ENCODE results near the gene CPT1A. TPM values are rescaled to one million over a fixed set of nuclear protein-coding genes. Genes with fewer than 3 reads are reported as not detected.

CPT1A gene
- total RNA-seq, 1 experiment from 2014 or later: 36.3 TPM

DNA sequence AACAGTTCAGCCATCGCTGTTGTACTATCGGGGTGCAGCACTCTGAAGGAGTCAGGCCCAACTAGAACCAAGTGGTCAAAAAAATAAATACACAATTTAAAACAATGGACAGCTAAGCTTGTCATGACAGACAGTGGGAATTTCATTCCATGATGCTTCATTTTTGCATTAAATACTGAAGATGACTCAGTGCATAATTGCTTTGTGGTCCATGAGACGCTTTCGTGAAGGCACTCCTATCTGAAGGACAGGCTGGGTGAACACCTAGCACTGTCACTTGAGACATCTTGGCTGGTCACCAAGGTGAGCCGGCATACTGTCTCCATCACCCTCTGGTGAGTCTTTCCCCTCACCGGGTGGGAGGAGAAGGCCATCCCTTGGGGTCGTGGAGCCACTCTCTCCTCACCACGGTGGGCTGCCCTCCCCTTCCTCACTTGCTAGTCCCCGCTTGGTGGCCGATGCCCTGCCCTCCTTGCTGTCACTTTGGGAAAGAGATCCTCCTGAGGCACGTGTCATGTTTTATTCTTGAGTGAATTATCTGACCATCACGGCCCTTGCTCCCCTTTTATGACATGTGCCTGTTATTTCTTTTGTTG lies 85.4 kb downstream of the CPT1A start:
- TF ChIP-seq, protein P1, sequence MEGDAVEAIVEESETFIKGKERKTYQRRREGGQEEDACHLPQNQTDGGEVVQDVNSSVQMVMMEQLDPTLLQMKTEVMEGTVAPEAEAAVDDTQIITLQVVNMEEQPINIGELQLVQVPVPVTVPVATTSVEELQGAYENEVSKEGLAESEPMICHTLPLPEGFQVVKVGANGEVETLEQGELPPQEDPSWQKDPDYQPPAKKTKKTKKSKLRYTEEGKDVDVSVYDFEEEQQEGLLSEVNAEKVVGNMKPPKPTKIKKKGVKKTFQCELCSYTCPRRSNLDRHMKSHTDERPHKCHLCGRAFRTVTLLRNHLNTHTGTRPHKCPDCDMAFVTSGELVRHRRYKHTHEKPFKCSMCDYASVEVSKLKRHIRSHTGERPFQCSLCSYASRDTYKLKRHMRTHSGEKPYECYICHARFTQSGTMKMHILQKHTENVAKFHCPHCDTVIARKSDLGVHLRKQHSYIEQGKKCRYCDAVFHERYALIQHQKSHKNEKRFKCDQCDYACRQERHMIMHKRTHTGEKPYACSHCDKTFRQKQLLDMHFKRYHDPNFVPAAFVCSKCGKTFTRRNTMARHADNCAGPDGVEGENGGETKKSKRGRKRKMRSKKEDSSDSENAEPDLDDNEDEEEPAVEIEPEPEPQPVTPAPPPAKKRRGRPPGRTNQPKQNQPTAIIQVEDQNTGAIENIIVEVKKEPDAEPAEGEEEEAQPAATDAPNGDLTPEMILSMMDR (conservative IDR thresholded peaks at IDR 0.05): no peak
- TF ChIP-seq EZH2 (IDR thresholded peaks at IDR 0.05; ENCODE audit: low read depth): no peak
- intact Hi-C loops (cut with micrococcal nuclease; ENCODE audit: unreplicated experiment): no loop called here
- BruUV-seq (replicated peaks): no TSS peak
- Histone ChIP-seq H3K36me3 (ENCODE audit: low read depth) (no peaks in the 10 kb centered on the region; the same call in 1 of the 2 replicates), H3K4me1 (replicated peaks; ENCODE audit: insufficient read depth) (no peaks in the 10 kb centered on the region), H3F3A (ENCODE audit: insufficient read depth, low read depth) (peaks cover 7% of the 10 kb centered on the region; the same call in 1 of the 2 replicates), H3K27me3 (ENCODE audit: insufficient read depth, low read depth) (no peaks in the 10 kb centered on the region), H3K9me2 (ENCODE audit: insufficient read depth) (no peaks in the 10 kb centered on the region), H3K27ac (no peak overlapping the region), H3K4me2 (no peak overlapping the region), H3K4me3 (no peak overlapping the region), H3K79me2 (ENCODE audit: low read depth) (no peaks in the 10 kb centered on the region), H2AFZ (no peak overlapping the region), H3K9me3 (ENCODE audit: insufficient read depth, low read depth) (no peaks in the 10 kb centered on the region), H4K20me1 (ENCODE audit: insufficient read depth) (no peaks in the 10 kb centered on the region)
- ChIA-PET POLR2A (ENCODE audit: unreplicated experiment) (no interaction called here), CTCF (no interaction called here)
- DNase-seq: no peak

DNA sequence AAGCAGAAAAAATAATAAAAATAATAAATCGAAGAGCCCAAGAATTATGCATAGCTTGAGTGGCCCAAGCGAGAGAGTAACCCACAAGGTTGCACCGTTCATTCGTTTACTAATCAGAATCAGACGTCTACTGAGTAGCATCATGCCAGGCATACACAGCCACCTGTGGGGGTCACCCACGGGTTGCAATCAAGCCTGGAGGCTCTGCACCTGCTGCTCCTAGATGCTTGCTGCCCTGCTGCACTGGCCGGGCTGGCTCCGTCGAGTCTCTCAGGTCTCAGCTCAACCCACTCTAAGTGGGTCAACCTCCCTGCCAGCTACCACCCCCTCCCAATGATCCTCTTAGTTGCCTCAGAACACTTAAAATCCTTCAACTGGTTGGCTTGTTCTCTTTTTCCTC lies 88.4 kb downstream of the CPT1A start:
- POLR2A ChIA-PET (ENCODE audit: unreplicated experiment): no interaction called here
- DNase-seq: no peak

DNA sequence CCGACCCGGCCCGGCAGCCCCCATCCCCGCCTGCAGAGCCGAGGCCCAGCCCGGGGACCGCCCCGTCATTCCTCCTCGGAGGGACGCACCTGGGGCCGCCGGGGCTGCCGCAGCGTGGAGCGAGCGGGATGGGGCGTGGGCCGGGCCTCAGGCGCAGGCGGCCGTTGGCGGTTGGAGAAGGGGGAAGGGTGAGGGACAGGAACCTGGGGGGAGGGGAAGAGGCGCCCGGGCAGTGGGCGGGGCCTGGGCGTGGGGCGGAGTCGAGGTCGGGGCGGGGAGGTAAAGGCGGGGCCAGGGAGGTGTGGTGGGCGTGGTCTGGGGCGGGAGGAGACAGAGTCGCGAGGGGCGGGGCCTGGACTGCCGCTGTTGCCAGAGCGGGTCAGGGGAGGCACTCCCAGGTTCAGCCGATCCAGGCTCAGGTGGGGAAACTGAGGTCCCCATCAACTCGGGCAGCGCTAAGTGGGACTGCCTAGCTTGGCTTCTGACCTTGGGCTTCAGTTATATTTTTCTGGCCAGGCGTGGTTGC lies 90.3 kb downstream of the CPT1A start, which contains the start of gene TESMIN:
TESMIN (minus strand) TSS at position 190 of the 526 bp plus-strand sequence. CDS start 860 bp downstream, outside the sequence.
- no TSS peak for BruUV-seq (replicated peaks)

More for the DNA sequence above, 88.4 kb downstream of the CPT1A start:
- no peaks in the 10 kb centered on the region for H3K36me3 ChIP-seq (ENCODE audit: low read depth)
- no peaks in the 10 kb centered on the region for H3K27me3 ChIP-seq (ENCODE audit: insufficient read depth, low read depth)
- no peak overlapping the region for H3K4me2 ChIP-seq
- no peak overlapping the region for H2AFZ ChIP-seq
- TF ChIP-seq EZH2 (IDR thresholded peaks at IDR 0.05; ENCODE audit: low read depth): no peak
- TF ChIP-seq, protein P1 (conservative IDR thresholded peaks at IDR 0.05): no peak
- peaks cover 24% of the 10 kb centered on the region; the same call in 1 of the 2 replicates for H3F3A ChIP-seq (ENCODE audit: insufficient read depth, low read depth)
- H4K20me1 ChIP-seq (ENCODE audit: insufficient read depth): no peaks in the 10 kb centered on the region
- no TSS peak for BruUV-seq (replicated peaks)
- CTCF ChIA-PET: no interaction called here
- H3K4me3 ChIP-seq: no peak overlapping the region
- H3K9me2 ChIP-seq (ENCODE audit: insufficient read depth): no peaks in the 10 kb centered on the region
- intact Hi-C loops (cut with micrococcal nuclease; ENCODE audit: unreplicated experiment): no loop called here
- H3K27ac ChIP-seq: no peak overlapping the region
- no peaks in the 10 kb centered on the region for H3K9me3 ChIP-seq (ENCODE audit: insufficient read depth, low read depth)
- no peaks in the 10 kb centered on the region for H3K4me1 ChIP-seq (replicated peaks; ENCODE audit: insufficient read depth)
- H3K79me2 ChIP-seq (ENCODE audit: low read depth): no peaks in the 10 kb centered on the region

More for the DNA sequence above, 90.3 kb downstream of the CPT1A start, which contains the start of gene TESMIN:
- H3K27me3 ChIP-seq (ENCODE audit: insufficient read depth, low read depth): no peaks in the 10 kb centered on the region
- no peaks in the 10 kb centered on the region for H3K36me3 ChIP-seq (ENCODE audit: low read depth)
- peak within 1 kb of the TSS; percentile 71 for H3K4me2 ChIP-seq
- H3K79me2 ChIP-seq (ENCODE audit: low read depth): no peaks in the 10 kb centered on the region
- ChIA-PET POLR2A (ENCODE audit: unreplicated experiment) (no interaction called here), CTCF (no interaction called here)
- H3K9me3 ChIP-seq (ENCODE audit: insufficient read depth, low read depth): no peaks in the 10 kb centered on the region
- H3K27ac ChIP-seq: no peak within 1 kb of the TSS
- no peaks in the 10 kb centered on the region for H3K4me1 ChIP-seq (replicated peaks; ENCODE audit: insufficient read depth)
- H3K9me2 ChIP-seq (ENCODE audit: insufficient read depth): no peaks in the 10 kb centered on the region
- peak; percentile 69 to 94 for DNase-seq
- TF ChIP-seq, protein P1 (conservative IDR thresholded peaks at IDR 0.05): no peak
- TF ChIP-seq EZH2 (IDR thresholded peaks at IDR 0.05; ENCODE audit: low read depth): no peak
- peak within 1 kb of the TSS; percentile 71 for H3K4me3 ChIP-seq
- peaks cover 25% of the 10 kb centered on the region for H3F3A ChIP-seq (ENCODE audit: insufficient read depth, low read depth)
- intact Hi-C loops (cut with micrococcal nuclease; ENCODE audit: unreplicated experiment): loop anchor here (1.0 kb wide), 1 partner anchor 12 kb away; no protein-coding TSS in a partner anchor
- peak within 1 kb of the TSS; percentile 72; the same call in 1 of the 2 replicates for H2AFZ ChIP-seq
- no peaks in the 10 kb centered on the region for H4K20me1 ChIP-seq (ENCODE audit: insufficient read depth)

All from PC-9 (cell line).